ENCODE results near the gene RBM38.
A peak's percentile ranks its signal among the peaks of the same experiment; 100 is the strongest.

RBM38 gene

GRCh38 chr20:57382516-57382915 lies 8.7 kb upstream of the RBM38 start:
- H2AFZ ChIP-seq (ENCODE audit: low read length): no peak overlapping the region
- H3K36me3 ChIP-seq (replicated peaks in 1 of 2; ENCODE audit: control insufficient read depth in 2 of 2, insufficient read depth in 2 of 2, low read length in 2 of 2): peaks cover 12 to 37% of the 10 kb centered on the region in 2 donors
- no peak overlapping the region for H2BK12ac ChIP-seq (ENCODE audit: low read length)
- H3K4ac ChIP-seq (ENCODE audit: low read length): no peak overlapping the region
- DNase-seq (ENCODE audit: low spot score): no peak
- no peaks in the 10 kb centered on the region for H3K9me3 ChIP-seq (replicated peaks in 1 of 2; ENCODE audit: control insufficient read depth in 2 of 2, insufficient read depth in 1 of 2, low read depth in 1 of 2, low read length in 2 of 2)
- H3K18ac ChIP-seq (ENCODE audit: low read length): no peak overlapping the region
- H2AK5ac ChIP-seq (ENCODE audit: low read depth, low read length): no peak overlapping the region
- H3K23ac ChIP-seq (ENCODE audit: low read depth, low read length, poor library complexity): no peak overlapping the region
- WGBS, 2 donors (ENCODE audit: extremely low coverage in 2 of 2, insufficient read length in 2 of 2, insufficient replicate concordance in 1 of 2): no CpG with 5 or more reads among the region's 5 CpGs
- H4K8ac ChIP-seq (ENCODE audit: low read depth, low read length): no peak overlapping the region
- H3K4me1 ChIP-seq (ENCODE audit: control insufficient read depth in 2 of 2, insufficient read depth in 1 of 2, low read depth in 1 of 2, low read length in 2 of 2): no peaks in the 10 kb centered on the region
- no peak overlapping the region for H2BK5ac ChIP-seq (ENCODE audit: low read length)
- H3K4me2 ChIP-seq (ENCODE audit: insufficient read depth, low read length, poor library complexity, severe bottlenecking): no peak overlapping the region
- no peak overlapping the region for H2BK120ac ChIP-seq (ENCODE audit: low read depth, low read length)
- no peak overlapping the region for H3K14ac ChIP-seq (ENCODE audit: low read length)
- H4K91ac ChIP-seq (ENCODE audit: low read depth, low read length, poor library complexity): no peak overlapping the region
- no peak overlapping the region for H2BK15ac ChIP-seq (ENCODE audit: low read length)
- no peaks in the 10 kb centered on the region for H3K27me3 ChIP-seq (ENCODE audit: control insufficient read depth in 3 of 3, insufficient read depth in 3 of 3, low read depth in 1 of 3, low read length in 3 of 3)
- no peak overlapping the region for H3K27ac ChIP-seq (replicated peaks; ENCODE audit: low read length)
- H3K79me1 ChIP-seq (ENCODE audit: low read depth, low read length): no peaks in the 10 kb centered on the region
- no peak overlapping the region for H3K4me3 ChIP-seq (ENCODE audit: low read length in 2 of 2)
- no peak overlapping the region for H3K9ac ChIP-seq (ENCODE audit: low read depth, low read length, poor library complexity)

- no peak overlapping the region for H4K91ac ChIP-seq (ENCODE audit: low read depth, low read length, poor library complexity)
- no peak overlapping the region for H3K27ac ChIP-seq (replicated peaks; ENCODE audit: low read length)
- H3K14ac ChIP-seq (ENCODE audit: low read length): no peak overlapping the region
- H3K4me2 ChIP-seq (ENCODE audit: insufficient read depth, low read length, poor library complexity, severe bottlenecking): no peak overlapping the region
- H3K9ac ChIP-seq (ENCODE audit: low read depth, low read length, poor library complexity): no peak overlapping the region
- H3K27me3 ChIP-seq (ENCODE audit: control insufficient read depth in 3 of 3, insufficient read depth in 3 of 3, low read depth in 1 of 3, low read length in 3 of 3): no peaks in the 10 kb centered on the region
- H2AK5ac ChIP-seq (ENCODE audit: low read depth, low read length): no peak overlapping the region
- H3K4ac ChIP-seq (ENCODE audit: low read length): no peak overlapping the region
- no peak overlapping the region for H3K23ac ChIP-seq (ENCODE audit: low read depth, low read length, poor library complexity)
- H3K4me3 ChIP-seq (ENCODE audit: low read length in 2 of 2): no peak overlapping the region
- no peak for DNase-seq (ENCODE audit: low spot score)
- no CpG with 5 or more reads among the region's 20 CpGs for WGBS, 2 donors (ENCODE audit: extremely low coverage in 2 of 2, insufficient read length in 2 of 2, insufficient replicate concordance in 1 of 2)
- no peak overlapping the region for H2AFZ ChIP-seq (ENCODE audit: low read length)
- H2BK12ac ChIP-seq (ENCODE audit: low read length): no peak overlapping the region
- H3K4me1 ChIP-seq (ENCODE audit: control insufficient read depth in 2 of 2, insufficient read depth in 1 of 2, low read depth in 1 of 2, low read length in 2 of 2): peaks cover 0 to under 1% of the 10 kb centered on the region in 2 donors
- H2BK120ac ChIP-seq (ENCODE audit: low read depth, low read length): no peak overlapping the region
- no peak overlapping the region for H3K18ac ChIP-seq (ENCODE audit: low read length)
- peaks cover 7 to 25% of the 10 kb centered on the region in 2 donors for H3K36me3 ChIP-seq (replicated peaks in 1 of 2; ENCODE audit: control insufficient read depth in 2 of 2, insufficient read depth in 2 of 2, low read length in 2 of 2)
- H3K9me3 ChIP-seq (replicated peaks in 1 of 2; ENCODE audit: control insufficient read depth in 2 of 2, insufficient read depth in 1 of 2, low read depth in 1 of 2, low read length in 2 of 2): no peaks in the 10 kb centered on the region
- no peak overlapping the region for H4K8ac ChIP-seq (ENCODE audit: low read depth, low read length)
- H2BK5ac ChIP-seq (ENCODE audit: low read length): no peak overlapping the region
- H2BK15ac ChIP-seq (ENCODE audit: low read length): no peak overlapping the region
- H3K79me1 ChIP-seq (ENCODE audit: low read depth, low read length): no peaks in the 10 kb centered on the region
Observed at GRCh38 chr20:57383447-57384347, 7.5 kb upstream of the RBM38 start.

GRCh38 chr20:57384486-57384885 lies 6.7 kb upstream of the RBM38 start:
- Histone ChIP-seq H3K18ac (ENCODE audit: low read length) (no peak overlapping the region), H2AFZ (ENCODE audit: low read length) (no peak overlapping the region), H3K27ac (replicated peaks; ENCODE audit: low read length) (no peak overlapping the region), H2AK5ac (ENCODE audit: low read depth, low read length) (no peak overlapping the region), H2BK120ac (ENCODE audit: low read depth, low read length) (no peak overlapping the region), H3K23ac (ENCODE audit: low read depth, low read length, poor library complexity) (no peak overlapping the region), H3K4ac (ENCODE audit: low read length) (no peak overlapping the region), H3K9ac (ENCODE audit: low read depth, low read length, poor library complexity) (no peak overlapping the region), H2BK12ac (ENCODE audit: low read length) (no peak overlapping the region), H4K91ac (ENCODE audit: low read depth, low read length, poor library complexity) (no peak overlapping the region), H3K9me3 (replicated peaks in 1 of 2; ENCODE audit: control insufficient read depth in 2 of 2, insufficient read depth in 1 of 2, low read depth in 1 of 2, low read length in 2 of 2) (no peaks in the 10 kb centered on the region), H3K4me2 (ENCODE audit: insufficient read depth, low read length, poor library complexity, severe bottlenecking) (no peak overlapping the region), H2BK15ac (ENCODE audit: low read length) (no peak overlapping the region), H2BK5ac (ENCODE audit: low read length) (no peak overlapping the region), H3K4me3 (ENCODE audit: low read length in 2 of 2) (no peak overlapping the region), H3K4me1 (ENCODE audit: control insufficient read depth in 2 of 2, insufficient read depth in 1 of 2, low read depth in 1 of 2, low read length in 2 of 2) (peaks cover under 1 to 3% of the 10 kb centered on the region in 2 donors), H3K36me3 (replicated peaks in 1 of 2; ENCODE audit: control insufficient read depth in 2 of 2, insufficient read depth in 2 of 2, low read length in 2 of 2) (peaks cover 7 to 18% of the 10 kb centered on the region in 2 donors), H4K8ac (ENCODE audit: low read depth, low read length) (no peak overlapping the region), H3K79me1 (ENCODE audit: low read depth, low read length) (no peaks in the 10 kb centered on the region), H3K27me3 (ENCODE audit: control insufficient read depth in 3 of 3, insufficient read depth in 3 of 3, low read depth in 1 of 3, low read length in 3 of 3) (peaks cover 0 to 2% (median 0%) of the 10 kb centered on the region in 3 experiments), H3K14ac (ENCODE audit: low read length) (no peak overlapping the region)
- WGBS, 2 donors (ENCODE audit: extremely low coverage in 2 of 2, insufficient read length in 2 of 2, insufficient replicate concordance in 1 of 2): no CpG with 5 or more reads among the region's 8 CpGs
- no peak for DNase-seq (ENCODE audit: low spot score)

- Histone ChIP-seq H3K4me1 (ENCODE audit: control insufficient read depth in 2 of 2, insufficient read depth in 1 of 2, low read depth in 1 of 2, low read length in 2 of 2) (peaks cover 7 to 10% of the 10 kb centered on the region in 2 donors), H3K27me3 (ENCODE audit: control insufficient read depth in 3 of 3, insufficient read depth in 3 of 3, low read depth in 1 of 3, low read length in 3 of 3) (peaks cover 0 to 8% (median 4%) of the 10 kb centered on the region in 3 experiments), H4K91ac (ENCODE audit: low read depth, low read length, poor library complexity) (no peak overlapping the region), H2BK120ac (ENCODE audit: low read depth, low read length) (no peak overlapping the region), H3K4ac (ENCODE audit: low read length) (no peak overlapping the region), H3K18ac (ENCODE audit: low read length) (no peak overlapping the region), H2BK5ac (ENCODE audit: low read length) (no peak overlapping the region), H3K36me3 (replicated peaks in 1 of 2; ENCODE audit: control insufficient read depth in 2 of 2, insufficient read depth in 2 of 2, low read length in 2 of 2) (peaks cover 7 to 11% of the 10 kb centered on the region in 2 donors), H3K27ac (replicated peaks; ENCODE audit: low read length) (no peak overlapping the region), H3K9me3 (replicated peaks in 1 of 2; ENCODE audit: control insufficient read depth in 2 of 2, insufficient read depth in 1 of 2, low read depth in 1 of 2, low read length in 2 of 2) (no peaks in the 10 kb centered on the region), H2AK5ac (ENCODE audit: low read depth, low read length) (no peak overlapping the region), H3K23ac (ENCODE audit: low read depth, low read length, poor library complexity) (peak overlapping the region; percentile 29), H3K4me3 (ENCODE audit: low read length in 2 of 2) (no peak overlapping the region), H2AFZ (ENCODE audit: low read length) (no peak overlapping the region), H2BK15ac (ENCODE audit: low read length) (no peak overlapping the region), H3K79me1 (ENCODE audit: low read depth, low read length) (no peaks in the 10 kb centered on the region), H4K8ac (ENCODE audit: low read depth, low read length) (no peak overlapping the region), H2BK12ac (ENCODE audit: low read length) (no peak overlapping the region), H3K9ac (ENCODE audit: low read depth, low read length, poor library complexity) (no peak overlapping the region), H3K14ac (ENCODE audit: low read length) (no peak overlapping the region), H3K4me2 (ENCODE audit: insufficient read depth, low read length, poor library complexity, severe bottlenecking) (no peak overlapping the region)
- no CpG with 5 or more reads among the region's 29 CpGs for WGBS, 2 donors (ENCODE audit: extremely low coverage in 2 of 2, insufficient read length in 2 of 2, insufficient replicate concordance in 1 of 2)
- no peak for DNase-seq (ENCODE audit: low spot score)
Observed at GRCh38 chr20:57384953-57385761, 6.0 kb upstream of the RBM38 start.

All from neuronal stem cell (in vitro differentiated cells).